Measurements from ENCODE around the gene CAMSAP2.

CAMSAP2 gene

GRCh38 chr1:200775850-200776249 is 37.2 kb downstream of the CAMSAP2 start:
- H3K27ac ChIP-seq = no peak overlapping the region
- TF ChIP-seq ZFX (IDR thresholded peaks at IDR 0.05) (no peak), CTCF (conservative IDR thresholded peaks at IDR 0.05) (no peak)

GRCh38 chr1:200776949-200777348 is 38.3 kb downstream of the CAMSAP2 start:
- H3K27ac ChIP-seq = no peak overlapping the region
- TF ChIP-seq ZFX (IDR thresholded peaks at IDR 0.05) (no peak), CTCF (conservative IDR thresholded peaks at IDR 0.05) (no peak)

- no peak overlapping the region for H3K27ac ChIP-seq
- TF ChIP-seq ZFX (IDR thresholded peaks at IDR 0.05) = no peak
- TF ChIP-seq CTCF (conservative IDR thresholded peaks at IDR 0.05) = no peak
These were observed 40.1 kb downstream of the CAMSAP2 start for GRCh38 chr1:200778766-200779165.

- H3K27ac ChIP-seq = no peak overlapping the region
- TF ChIP-seq ZFX (IDR thresholded peaks at IDR 0.05) (no peak), CTCF (conservative IDR thresholded peaks at IDR 0.05) (no peak)
These were observed 40.6 kb downstream of the CAMSAP2 start for GRCh38 chr1:200779326-200779725.

GRCh38 chr1:200780545-200781369 is 42.1 kb downstream of the CAMSAP2 start:
- no peak overlapping the region for H3K27ac ChIP-seq
- TF ChIP-seq CTCF (conservative IDR thresholded peaks at IDR 0.05) = no peak
- TF ChIP-seq ZFX (IDR thresholded peaks at IDR 0.05) = no peak

GRCh38 chr1:200783926-200784325 is 45.2 kb downstream of the CAMSAP2 start:
- H3K27ac ChIP-seq = no peak overlapping the region

More at GRCh38 chr1:200783926-200784325, 45.2 kb downstream of the CAMSAP2 start:
- TF ChIP-seq ZFX (IDR thresholded peaks at IDR 0.05) = no peak
- TF ChIP-seq CTCF (conservative IDR thresholded peaks at IDR 0.05) = no peak
